Skin epidermis (tissue), 12 donors: ENCODE results near the gene PKP1.

Experiments
- H3K27ac ChIP-seq, 21 experiments: fragments of 200-600 bp; sonication (generic) in 11 of 21; one replicate each; pipeline ENCODE4 v1.5.0; 2020; ENCODE audit warnings: mild to moderate bottlenecking in 3 of 21, inconsistent platforms in 2 of 21, moderate library complexity in 2 of 21
- H3K4me3 ChIP-seq, 7 experiments: fragments of 200-600 bp; sonication (generic) in 2 of 7; one replicate each; pipeline ENCODE4 v1.5.0; 2020; ENCODE audit warnings: inconsistent platforms in 2 of 7, mild to moderate bottlenecking in 2 of 7, moderate library complexity in 1 of 7

PKP1 gene

DNA sequence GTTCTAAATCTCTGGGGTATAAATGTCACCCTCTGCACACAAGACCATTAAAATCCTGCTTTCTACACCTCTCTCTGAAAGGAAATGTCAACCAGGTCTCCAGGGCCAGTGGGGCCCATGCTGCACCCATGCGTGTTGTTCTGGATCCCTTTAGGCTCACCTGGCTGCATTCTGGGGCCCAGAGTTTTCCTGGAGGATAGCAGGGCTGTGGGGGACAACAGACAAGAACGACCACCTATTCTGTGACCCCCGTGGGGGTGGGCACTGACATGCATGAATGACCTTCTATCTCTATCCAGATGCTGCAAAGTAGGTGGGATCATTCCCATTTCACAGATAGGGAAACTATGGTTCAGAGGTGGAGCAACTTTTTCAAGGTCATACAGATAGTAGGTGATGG lies 52.6 kb downstream of the PKP1 start:
- Histone ChIP-seq H3K27ac (peak overlapping the region in 18 of 21 experiments; percentile 1 to 83 (median 50)), H3K4me3 (no peak overlapping the region)

DNA sequence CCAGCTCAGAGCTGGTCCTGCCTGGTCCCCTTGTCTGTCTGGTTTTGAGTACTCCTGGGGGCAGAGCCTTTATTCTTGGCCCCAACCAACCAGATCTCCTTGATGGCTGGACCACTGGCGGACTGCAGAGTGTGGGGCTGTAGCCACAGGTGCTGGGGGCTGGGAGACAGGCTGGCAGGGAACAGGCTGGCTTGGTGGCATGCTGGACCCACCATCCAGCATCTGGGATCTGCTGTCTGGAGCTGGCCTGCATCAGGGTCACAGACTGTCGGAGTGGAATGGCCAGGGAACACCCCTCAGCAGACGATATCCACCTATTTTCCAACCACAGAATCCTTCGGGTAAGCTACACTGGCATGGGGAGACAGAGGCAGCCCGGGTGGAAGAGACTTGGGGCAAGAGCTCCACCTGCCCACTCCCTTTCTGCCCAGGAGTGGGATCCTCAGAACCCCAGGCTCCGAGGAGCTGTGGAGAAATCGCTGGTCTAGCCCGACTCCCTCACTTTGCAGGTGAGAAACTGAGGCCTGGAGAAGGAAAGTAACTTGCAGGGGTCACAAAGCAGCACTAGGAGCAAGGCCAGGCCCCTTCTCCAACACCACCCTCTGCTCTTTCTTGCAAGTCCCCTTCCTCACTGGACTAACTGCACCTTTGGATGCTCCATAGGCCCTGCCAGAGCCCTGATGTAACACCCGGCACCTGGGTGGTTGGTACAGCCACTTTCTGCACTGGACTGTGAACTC lies 53.6 kb downstream of the PKP1 start:
- peak overlapping the region in 6 of 21 experiments; percentile 27 to 83 (median 54) for H3K27ac ChIP-seq
- no peak overlapping the region for H3K4me3 ChIP-seq

DNA sequence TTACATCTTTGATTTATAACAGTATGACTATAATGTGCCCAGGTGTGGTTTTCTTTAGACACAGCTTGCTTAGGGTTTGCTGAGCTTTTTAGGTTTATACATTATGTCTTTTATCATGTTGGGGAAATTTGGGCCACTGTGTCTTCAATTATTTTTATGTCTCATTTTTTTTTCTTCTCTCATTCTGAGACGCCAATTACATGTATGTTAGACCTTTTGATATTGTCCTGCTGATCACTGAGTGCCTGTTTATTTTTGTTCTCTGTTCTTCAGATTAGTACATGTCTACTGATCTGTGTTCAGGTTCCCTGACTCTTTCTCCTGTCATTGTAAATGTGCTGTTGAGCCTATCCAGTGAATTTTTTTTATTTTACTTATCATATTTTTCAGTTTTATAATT lies 58.1 kb downstream of the PKP1 start:
- H3K4me3 ChIP-seq, result no peak overlapping the region
- no peak overlapping the region for H3K27ac ChIP-seq

DNA sequence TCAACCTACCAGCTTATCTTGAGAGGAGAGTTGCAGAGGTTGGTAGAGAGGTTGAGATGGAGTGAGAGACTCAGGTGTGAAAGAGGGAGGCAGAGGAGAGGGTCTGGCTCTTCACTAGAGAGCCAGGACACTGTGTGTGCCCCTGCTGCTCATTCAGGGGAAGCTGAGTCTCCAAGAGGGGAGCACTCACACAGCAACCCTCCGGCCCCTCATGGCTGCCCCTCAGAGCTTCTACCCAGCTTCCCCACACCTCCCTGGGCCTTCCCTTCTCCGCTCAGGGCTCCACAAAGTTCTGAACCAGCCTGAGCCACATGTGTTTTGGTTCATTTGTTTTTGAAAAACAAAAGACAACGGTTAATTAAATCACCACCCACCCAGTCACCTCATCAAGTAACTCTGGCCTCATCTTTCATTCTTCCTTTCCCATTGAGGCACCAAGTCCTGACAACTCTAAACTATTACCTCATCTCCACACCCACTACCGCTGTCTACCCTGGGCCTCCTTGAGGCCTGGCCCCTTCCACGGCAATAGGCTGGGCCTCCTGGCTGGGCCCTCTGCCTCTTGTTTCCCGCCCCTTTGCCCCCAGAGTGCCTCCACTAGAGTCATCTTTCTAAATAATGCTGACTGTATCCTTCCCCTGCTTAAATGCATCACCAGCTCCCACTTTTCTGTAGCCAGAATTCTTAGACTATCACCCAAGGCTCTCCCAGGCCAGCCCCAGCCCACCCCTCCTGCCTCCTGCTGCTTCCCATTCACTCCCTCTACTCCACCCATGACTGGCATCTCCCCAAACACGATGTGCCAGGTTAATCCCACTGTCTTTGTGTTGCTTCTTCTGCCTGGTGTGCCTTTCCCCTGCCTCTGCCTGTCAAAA lies 61.1 kb downstream of the PKP1 start:
- H3K4me3 ChIP-seq, result no peak overlapping the region

DNA sequence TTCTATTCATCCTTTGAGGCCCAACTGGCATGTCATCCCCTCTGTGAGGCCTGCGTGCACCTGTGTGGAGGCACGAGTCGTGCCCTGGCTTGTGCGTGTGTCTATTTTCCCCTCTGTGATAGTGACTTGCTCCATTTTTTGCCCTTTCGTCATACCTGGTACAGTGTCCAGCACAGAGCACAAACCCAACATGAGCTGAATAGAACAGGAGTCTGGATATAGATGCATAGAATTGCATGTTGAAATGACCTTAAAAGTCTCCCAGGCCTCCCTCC lies 61.7 kb downstream of the PKP1 start:
- H3K4me3 ChIP-seq, result no peak overlapping the region
- H3K27ac ChIP-seq, result peak overlapping the region in 17 of 21 experiments; percentile 14 to 88 (median 70)

More for the DNA sequence above, 61.1 kb downstream of the PKP1 start:
- H3K27ac ChIP-seq, result peak overlapping the region in 17 of 21 experiments; percentile 4 to 88 (median 69)

DNA sequence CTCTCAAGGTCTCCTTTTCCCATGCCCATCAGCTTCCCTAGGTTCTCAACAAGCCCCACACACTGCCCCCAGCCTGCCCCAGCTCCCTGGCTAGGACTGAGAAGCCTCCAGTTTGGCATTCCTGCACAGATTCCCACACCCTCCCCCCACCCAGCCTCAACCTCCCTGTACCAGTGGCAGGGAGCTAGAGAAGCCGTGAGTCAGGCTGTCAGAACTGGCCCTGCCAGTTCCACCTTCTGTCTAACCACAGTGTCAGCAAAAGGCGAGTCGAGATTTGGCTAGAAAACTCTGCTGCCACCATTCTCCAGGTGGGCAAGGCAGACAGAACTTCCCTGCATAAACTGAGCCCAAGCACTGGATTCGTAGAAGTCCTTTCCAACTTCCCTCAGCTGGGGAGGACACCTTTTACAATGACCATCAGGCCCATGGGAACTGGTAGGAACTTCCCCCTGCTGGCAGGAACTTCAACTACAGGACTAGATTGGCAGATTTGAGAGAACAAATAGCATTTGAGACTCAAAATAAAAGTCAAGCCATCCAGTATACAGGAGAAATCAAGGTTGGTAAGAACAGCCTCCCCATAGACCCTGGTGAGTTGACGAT lies 63.1 kb downstream of the PKP1 start:
- peak overlapping the region in 19 of 21 experiments; percentile 22 to 88 (median 70) for H3K27ac ChIP-seq
- no peak overlapping the region for H3K4me3 ChIP-seq

DNA sequence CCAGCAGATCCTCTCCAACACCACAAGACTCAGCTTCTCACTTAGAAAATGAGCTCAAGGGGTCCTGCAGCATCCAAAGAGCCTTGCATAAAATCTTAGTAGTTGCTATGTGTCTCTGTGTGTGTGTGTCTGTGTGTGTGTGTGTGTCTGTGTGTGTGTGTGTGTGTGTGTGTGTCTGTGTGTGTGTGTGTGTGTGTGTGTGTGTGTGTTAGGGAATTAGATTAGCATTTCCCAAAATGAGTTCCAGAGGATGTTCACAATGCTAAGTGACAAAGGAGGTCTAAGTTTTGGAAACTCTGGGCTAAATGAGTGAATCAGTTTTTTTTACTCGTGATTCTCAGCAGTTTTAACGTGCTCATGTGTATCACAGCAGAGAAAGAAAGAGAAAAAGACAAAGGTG lies 63.7 kb downstream of the PKP1 start:
- peak overlapping the region in 18 of 21 experiments; percentile 24 to 88 (median 70) for H3K27ac ChIP-seq
- no peak overlapping the region for H3K4me3 ChIP-seq

DNA sequence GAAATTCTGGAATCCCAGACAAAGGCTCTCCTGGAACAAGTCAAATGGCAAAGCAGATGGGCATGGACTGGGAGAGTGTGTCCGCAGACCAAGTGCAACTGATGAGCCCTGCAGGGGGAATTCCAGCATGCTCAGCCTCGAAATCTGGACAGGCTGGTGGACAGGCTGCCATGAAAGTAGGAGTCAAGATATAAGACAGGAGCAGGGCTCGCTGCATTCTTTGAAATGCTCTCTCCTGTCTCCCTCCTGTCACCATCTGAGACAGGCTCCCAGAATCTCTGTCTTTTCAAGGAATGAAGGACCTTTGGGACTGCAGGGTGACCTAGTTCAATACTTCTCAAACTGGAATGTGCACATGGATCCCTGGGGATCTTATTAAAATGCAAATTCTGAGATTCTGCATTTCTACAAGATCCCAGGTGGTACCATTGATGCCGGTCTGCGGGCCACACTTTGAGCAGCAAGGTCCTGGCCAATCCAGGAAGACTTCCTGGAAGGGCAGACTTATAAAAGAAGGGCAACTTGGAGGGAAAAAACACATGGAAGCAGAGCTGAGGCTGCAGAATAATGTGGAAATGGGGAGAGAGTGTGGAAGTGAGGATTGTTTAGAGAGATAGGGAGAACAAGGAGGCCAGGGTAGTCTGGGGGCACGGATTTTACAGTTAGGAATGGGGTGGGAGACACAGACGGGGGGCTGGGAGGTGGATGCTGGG lies 64.3 kb downstream of the PKP1 start:
- no peak overlapping the region for H3K4me3 ChIP-seq
- peak overlapping the region in 10 of 21 experiments; percentile 1 to 88 (median 70) for H3K27ac ChIP-seq

DNA sequence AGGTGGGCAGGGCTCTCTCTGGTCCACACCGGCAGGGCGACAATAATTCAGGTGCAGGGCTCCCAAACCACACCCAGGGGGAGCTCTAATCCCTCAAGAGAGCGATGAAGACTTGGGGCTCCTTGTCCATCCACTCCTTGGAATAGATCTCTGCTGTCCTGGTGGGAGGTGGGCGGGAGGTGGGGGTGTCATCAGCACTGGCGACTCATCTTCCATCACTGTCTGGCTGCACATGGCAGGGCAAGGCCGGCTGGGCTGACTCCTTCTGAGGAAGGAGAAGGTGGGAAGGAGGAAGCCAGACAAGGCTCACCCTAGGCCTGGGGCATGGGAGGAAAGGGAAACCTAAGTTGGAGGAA lies 64.9 kb downstream of the PKP1 start:
- H3K27ac ChIP-seq, result peak overlapping the region in 4 of 21 experiments; percentile 15 to 83 (median 71)
- no peak overlapping the region for H3K4me3 ChIP-seq

DNA sequence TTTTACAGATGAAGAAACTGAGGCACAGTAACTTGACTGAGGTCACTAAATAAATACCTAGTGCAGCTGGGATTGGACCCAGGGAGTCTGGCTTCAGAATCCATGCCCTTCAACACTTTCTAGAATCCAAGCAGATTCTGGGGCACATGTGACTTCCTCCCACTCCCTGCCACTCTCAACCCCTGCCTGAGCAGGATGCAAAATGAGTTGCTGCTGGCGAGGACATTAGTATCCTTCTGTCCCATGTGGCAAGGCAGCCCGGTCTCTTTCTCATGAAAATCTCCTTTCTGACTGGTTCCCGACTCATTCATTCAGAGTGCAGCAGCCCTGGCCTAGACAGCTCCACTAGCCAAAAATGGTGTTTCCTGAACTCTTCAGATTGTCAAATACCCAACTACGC lies 65.8 kb downstream of the PKP1 start:
- Histone ChIP-seq H3K27ac (no peak overlapping the region), H3K4me3 (no peak overlapping the region)

DNA sequence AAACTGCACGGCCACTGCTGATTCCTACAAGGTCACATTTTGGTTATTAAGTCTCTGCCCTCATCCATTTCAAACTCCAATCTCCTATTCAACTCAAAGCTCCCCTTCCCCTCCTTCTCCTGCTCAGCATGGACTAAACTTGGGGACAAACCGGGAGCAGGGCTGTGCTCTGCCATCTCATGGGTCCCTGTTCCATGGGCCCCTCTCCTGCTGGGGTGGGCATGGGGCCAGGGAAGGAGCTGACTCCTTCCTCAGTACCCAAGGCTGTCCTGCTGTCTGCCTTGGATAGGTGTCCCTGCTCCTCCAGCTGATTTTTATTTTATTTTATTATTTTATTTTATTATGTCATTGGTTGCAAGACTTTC lies 67.0 kb downstream of the PKP1 start:
- H3K4me3 ChIP-seq, result no peak overlapping the region
- no peak overlapping the region for H3K27ac ChIP-seq

DNA sequence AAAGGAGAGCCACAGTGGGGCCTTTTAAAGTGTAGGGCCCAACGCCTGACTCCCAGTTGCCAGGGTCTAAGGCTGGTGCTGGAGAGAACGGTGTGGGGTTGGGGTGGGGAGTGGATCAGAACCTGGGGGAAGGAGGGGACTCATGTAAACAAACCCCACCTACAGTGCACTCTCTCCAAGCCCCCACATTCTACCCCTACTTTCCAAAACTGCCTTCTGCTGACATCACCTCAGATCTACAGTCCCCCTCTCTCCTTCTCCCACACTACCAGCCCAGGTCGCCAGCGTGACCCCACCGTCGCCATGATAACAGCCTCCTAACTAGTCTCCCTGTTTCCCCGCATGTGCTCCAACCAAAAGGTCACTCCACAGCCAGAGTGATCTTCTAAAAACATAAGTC lies 67.6 kb downstream of the PKP1 start:
- Histone ChIP-seq H3K4me3 (no peak overlapping the region), H3K27ac (no peak overlapping the region)

DNA sequence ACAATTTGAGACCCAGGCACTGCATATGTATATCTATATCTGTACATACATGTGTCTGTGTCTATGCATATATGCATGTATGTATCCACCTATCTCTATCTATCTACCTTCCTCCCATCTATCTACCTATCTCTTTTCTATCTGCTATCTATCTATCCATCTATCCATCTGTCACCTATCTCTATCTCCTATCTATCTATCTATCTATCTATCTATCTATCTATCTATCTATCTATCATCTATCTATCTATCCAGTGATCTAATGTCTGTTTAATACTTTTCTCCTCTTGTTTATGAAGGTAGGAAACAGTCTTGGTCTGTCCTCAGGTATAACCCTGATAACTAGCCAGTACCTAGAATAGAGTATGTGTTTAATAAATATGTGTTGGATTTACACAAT lies 68.3 kb downstream of the PKP1 start:
- no peak overlapping the region for H3K4me3 ChIP-seq
- no peak overlapping the region for H3K27ac ChIP-seq

DNA sequence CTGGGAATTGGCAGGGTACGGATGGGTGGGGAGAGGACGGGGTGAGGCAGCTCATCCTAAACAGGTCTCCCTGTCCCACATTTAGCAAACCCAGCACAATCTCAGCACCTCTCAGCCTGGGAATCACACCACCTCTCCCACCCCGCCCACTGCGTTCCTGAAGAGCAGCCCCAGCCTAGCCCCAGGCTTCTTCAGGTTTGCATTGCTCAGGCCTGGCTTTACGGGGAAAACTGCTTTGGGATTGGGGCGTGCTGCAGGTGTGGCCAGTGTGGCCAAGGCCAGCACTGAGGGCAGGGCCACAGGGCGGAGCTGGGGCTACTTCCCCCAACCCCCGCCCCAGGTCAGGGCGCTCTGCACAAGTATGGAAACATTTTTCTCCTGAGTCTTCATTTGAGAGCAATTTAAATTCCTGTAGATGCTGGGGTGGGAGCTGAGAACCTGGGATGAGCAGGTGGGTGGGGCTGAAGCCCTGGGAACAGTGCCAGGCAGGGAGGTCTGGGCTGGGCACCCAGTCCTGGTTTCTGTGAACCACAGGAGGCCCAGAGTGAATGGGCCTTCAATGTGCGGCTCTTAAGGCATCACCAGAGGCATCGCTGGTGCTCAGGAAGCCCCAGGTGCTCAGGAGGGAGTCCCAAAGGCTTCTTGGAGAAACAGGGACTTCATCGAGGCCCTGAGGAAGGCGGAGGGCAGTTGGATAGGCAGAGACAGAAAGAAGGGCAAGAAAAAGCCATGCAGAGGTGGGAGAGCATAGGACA lies 70.1 kb downstream of the PKP1 start:
- Histone ChIP-seq H3K4me3 (no peak overlapping the region), H3K27ac (peak overlapping the region in 13 of 21 experiments; percentile 0 to 84 (median 59))

DNA sequence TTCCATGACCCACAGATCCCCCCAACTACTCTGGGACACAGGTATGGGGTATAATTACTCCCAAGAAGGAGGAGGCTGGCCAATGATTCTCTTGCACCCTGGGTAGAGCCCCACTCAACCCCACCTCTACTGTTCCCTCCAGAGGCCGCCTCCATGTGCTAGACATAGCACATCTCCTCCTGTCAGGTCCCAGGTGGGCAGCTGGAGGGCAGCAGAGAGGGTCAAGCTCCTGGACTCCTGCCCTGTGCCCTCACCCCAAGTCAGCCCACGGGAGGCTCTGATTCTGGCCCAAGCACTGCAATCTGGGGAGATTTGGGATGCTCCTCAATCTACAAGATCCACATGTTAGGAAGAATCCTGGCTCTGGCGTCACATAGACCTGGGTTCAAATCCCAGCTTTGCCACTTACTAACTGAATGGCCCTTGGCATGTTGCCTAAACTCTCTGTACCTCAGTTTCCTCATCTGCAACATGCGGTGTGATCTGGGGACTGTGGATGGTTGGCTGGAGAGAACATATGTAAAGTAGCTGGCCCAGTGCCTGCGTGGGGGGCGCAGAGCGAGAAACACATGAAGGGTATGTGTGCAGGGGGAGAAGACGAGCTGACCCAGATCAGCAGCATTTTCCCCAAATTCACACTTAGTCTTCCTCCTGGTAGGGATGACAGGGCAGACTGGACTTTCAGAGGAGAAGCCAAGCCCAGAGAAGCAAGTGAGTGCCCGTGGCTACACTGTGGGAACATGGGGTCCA lies 71.0 kb downstream of the PKP1 start:
- Histone ChIP-seq H3K4me3 (no peak overlapping the region), H3K27ac (peak overlapping the region in 14 of 21 experiments; percentile 0 to 84 (median 53))

DNA sequence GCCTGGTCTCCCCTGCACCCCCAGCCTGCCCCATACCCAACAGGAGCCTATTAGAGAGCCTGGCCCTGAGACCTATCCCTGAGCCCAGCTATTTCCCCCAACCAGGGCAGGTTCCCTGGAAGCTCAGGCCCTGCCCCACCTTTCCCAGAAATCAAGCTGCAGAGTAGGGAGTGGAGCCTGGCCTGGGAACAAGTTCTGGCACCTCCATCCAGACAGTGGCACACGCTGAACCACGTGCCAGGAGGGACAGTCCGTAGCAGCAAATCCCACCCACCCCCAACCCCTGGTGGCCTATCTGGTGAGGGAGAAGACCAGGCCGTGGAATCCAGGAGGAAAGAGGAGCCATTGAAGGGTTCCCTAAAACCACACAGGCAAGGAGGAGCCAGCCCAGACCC lies 71.6 kb downstream of the PKP1 start:
- H3K27ac ChIP-seq, result peak overlapping the region in 10 of 21 experiments; percentile 5 to 84 (median 64)
- H3K4me3 ChIP-seq, result no peak overlapping the region

DNA sequence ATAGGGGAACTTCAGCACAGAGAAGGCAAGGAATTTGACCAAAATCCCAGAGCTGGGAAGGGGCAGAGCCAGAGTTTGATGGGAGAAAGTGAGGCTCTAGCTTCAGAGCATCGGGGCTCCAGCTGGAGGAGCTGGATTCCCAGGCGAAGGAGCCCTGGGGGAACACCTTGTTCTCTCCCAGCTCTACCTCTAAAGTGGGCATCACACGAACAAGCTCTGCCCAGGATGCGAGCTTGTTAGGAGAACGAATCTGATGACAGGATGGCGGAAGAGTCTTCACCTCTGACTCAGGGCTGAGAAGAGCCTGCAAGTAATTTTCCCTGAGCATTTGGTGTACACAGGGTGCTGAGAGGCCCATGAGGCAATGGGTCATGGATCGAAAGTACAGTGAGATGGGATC lies 72.2 kb downstream of the PKP1 start:
- H3K27ac ChIP-seq, result peak overlapping the region in 8 of 21 experiments; percentile 1 to 84 (median 61)
- H3K4me3 ChIP-seq, result no peak overlapping the region

DNA sequence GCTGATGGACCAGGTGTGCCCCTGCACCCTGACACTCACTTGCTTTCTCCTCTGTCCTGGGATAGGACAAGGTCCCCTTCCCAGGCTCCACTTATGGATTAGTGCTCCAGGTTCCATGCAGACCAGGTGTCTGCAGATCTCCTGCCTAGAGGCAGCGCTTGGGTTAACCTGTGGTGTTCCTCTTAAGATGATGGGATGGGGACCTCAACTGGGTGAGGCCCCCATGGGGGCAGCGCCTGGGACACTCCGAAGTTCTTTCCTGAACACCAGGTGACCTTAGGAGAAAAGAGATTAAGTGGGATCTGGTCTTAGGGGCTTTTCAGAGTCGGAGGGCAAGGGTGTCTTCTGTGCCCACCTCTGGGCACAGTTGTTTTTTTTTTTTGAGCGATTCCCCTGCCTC lies 72.9 kb downstream of the PKP1 start:
- no peak overlapping the region for H3K27ac ChIP-seq
- no peak overlapping the region for H3K4me3 ChIP-seq

DNA sequence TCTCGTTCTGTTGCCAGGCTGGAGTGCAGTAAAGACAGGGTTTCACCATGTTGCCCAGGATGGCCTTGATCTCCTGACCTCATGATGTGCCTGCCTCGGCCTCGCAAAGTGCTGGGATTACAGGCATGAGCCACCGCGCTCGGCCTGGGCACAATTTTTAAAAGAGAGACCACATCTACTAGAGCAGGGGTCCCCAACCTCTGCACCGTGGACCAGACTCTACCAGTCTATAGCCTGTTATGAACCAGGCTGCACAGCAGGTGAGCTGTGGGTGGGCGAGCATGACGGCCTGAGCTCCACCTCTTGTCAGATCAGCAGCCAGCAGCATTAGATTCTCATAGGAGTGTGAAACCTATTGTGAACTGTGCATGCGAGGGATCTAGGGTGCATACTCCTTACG lies 73.4 kb downstream of the PKP1 start:
- no peak overlapping the region for H3K27ac ChIP-seq
- no peak overlapping the region for H3K4me3 ChIP-seq
